GM19035 (cell line): ENCODE results near the gene BNIP3.
A peak's percentile ranks its signal among the peaks of the same experiment; 100 is the strongest.
"Not testable (repeated sequence)": the region's sequence is repeated elsewhere in the genome, so short reads cannot be mapped to it uniquely, and the experiment has no call there.

Source experiments
- ATAC-seq: cut with Tn5 transposase; IDR thresholded peaks from one replicate; pipeline ENCODE4 v1.9.1; 2021; ENCODE audit not compliant: unreplicated experiment

BNIP3 gene

GRCh38 chr10:131933016-131933695, 48.6 kb downstream of the BNIP3 start:
- ATAC-seq = no peak

- no peak for ATAC-seq
Observed at GRCh38 chr10:131931981-131932380, 49.7 kb downstream of the BNIP3 start.

- ATAC-seq = no peak
Observed at GRCh38 chr10:131930586-131931330, 51.0 kb downstream of the BNIP3 start.

- ATAC-seq = no peak
Observed at GRCh38 chr10:131930150-131930549, 51.6 kb downstream of the BNIP3 start.

- ATAC-seq = no peak
Observed at GRCh38 chr10:131929122-131929845, 52.4 kb downstream of the BNIP3 start.

- ATAC-seq = peak; percentile 87
Observed at GRCh38 chr10:131928248-131929095, 53.3 kb downstream of the BNIP3 start.

GRCh38 chr10:131926743-131927595, 54.8 kb downstream of the BNIP3 start:
- ATAC-seq = no peak

- ATAC-seq = no peak
Observed at GRCh38 chr10:131926253-131926652, 55.5 kb downstream of the BNIP3 start.

- ATAC-seq = no peak
Observed at GRCh38 chr10:131925716-131926115, 56.0 kb downstream of the BNIP3 start.

- ATAC-seq = no peak
Observed at GRCh38 chr10:131925011-131925649, 56.6 kb downstream of the BNIP3 start.

- ATAC-seq = no peak
Observed at GRCh38 chr10:131923038-131923756, 58.5 kb downstream of the BNIP3 start.

- ATAC-seq = peak; percentile 73
Observed at GRCh38 chr10:131921184-131921583, 60.5 kb downstream of the BNIP3 start.

- ATAC-seq = no peak
Observed at GRCh38 chr10:131920693-131921092, 61.0 kb downstream of the BNIP3 start.

- ATAC-seq = no peak
Observed at GRCh38 chr10:131920151-131920550, 61.6 kb downstream of the BNIP3 start.

GRCh38 chr10:131919461-131919860, 62.3 kb downstream of the BNIP3 start:
- ATAC-seq = not testable (repeated sequence)
